ENCODE results near the gene KDM5B. TPM values are rescaled to one million over a fixed set of nuclear protein-coding genes. Genes with fewer than 3 reads are reported as not detected.

KDM5B gene
- total RNA-seq, 2 donors from 2014 or later = 92.2 to 150 TPM

DNA sequence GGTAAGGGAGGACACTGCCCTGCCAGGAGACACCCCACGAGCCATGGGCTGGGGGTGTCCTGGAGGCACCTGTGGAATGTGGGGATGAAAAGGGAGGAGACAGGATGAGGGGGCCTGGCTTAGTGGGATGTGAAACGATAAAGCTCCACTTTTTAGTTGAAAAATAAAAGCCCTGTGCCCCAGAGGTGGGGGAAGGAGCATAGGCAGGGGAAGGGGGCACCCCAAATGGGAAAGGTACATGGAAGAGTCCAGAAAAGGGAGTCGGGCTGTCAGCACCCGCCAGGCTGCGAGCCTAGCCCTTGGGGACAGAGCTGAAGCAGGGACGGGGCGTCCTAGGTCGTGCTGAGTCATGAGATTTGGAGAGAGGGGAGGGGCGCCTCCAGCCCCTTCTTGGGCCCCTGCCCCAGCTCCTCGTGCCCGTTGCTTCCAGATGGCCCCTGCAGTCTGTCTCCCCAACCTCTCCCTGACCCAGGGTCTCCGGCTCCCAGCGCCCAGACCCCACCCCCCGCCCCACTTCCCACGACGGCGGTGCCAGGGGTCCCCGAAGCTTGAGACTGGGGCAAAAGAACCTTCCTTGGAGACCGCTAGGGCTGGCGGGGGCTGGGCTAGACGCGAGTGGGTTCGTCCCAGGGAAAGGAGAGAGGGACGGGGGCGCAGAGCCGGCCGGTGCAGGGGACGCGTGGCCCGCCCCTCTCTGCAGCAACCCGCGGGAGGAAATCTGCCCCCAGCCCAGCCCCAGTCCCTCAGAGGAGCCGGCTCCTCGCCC lies 98.8 kb downstream of the KDM5B start:
- DNase-seq (ENCODE audit: low spot score) (no peak), ATAC-seq (no peak)
- H3K27ac Mint-ChIP-seq = no peak overlapping the region
- H3K4me1 Mint-ChIP-seq (ENCODE audit: low read depth in 2 of 2) = no peaks in the 10 kb centered on the region
- H3K4me3 Mint-ChIP-seq = no peak overlapping the region
- H3K9me3 Mint-ChIP-seq = no peaks in the 10 kb centered on the region
- H3K36me3 Mint-ChIP-seq = no peaks in the 10 kb centered on the region
- peaks cover 44 to 56% of the 10 kb centered on the region in 2 donors for H3K27me3 Mint-ChIP-seq

DNA sequence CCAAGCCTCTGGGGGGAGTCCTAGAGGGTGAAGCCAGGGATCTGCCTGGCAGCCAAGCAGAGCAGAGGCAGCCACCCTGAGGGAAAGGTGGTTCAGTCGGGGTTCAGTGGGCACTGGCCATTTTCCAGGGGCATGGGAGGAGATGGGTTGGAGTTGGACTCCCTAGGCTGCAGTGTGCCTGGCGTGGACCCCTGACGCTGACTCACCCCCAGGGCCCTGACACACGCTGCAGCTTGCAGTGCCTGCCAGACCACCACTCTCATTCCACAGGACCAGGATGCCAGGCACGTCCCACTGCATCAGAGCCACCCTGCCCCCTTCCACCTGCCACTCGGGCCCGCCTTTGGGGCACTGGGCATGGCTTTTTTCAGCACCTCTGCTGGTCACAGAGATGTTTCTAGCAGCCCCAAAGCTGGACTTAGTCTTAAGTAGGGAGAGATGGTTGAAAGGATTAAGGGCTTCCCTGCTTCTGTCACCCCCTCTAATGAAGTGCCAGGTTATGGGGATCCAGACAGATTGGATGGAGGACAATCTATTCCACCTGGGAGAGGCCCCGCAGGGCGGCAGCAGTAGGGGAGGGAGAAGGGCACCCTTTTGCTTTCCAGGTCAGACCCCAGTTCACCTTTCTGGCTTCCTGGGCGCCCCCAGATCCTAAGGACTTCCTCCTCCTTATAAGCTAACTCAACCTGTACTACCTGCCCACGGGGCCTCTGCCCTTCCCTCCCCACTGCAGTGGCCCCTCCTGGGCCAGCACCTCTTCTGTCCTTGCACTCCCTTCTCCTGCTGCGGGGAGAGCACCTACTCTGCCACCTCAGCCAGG lies 99.6 kb downstream of the KDM5B start:
- ATAC-seq (no peak), DNase-seq (ENCODE audit: low spot score) (no peak)
- Mint-ChIP-seq H3K27ac (no peak overlapping the region), H3K9me3 (no peaks in the 10 kb centered on the region), H3K4me3 (no peak overlapping the region), H3K4me1 (ENCODE audit: low read depth in 2 of 2) (no peaks in the 10 kb centered on the region), H3K36me3 (no peaks in the 10 kb centered on the region), H3K27me3 (peaks cover 50 to 63% of the 10 kb centered on the region in 2 donors)

DNA sequence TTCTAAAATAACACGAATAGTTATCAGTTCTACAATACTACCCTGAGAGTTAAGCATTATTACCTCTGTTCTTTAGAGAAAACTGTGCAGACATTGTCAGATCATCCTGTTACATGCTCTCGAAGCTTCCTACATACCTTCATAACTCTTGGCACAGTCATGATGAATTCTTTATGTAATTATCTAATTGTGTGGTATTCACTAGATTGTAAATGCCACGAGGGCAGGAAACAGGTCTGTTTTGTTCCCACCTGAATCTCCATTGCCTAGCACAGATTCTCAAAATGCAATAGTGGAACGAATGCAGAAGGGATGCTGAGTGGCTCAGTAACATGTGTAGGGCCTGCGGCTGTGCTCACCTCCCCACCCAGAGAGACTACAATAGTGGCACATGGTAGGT lies 101.4 kb downstream of the KDM5B start:
- Mint-ChIP-seq H3K27me3 (peaks cover 48 to 62% of the 10 kb centered on the region in 2 donors), H3K4me3 (no peak overlapping the region), H3K9me3 (no peaks in the 10 kb centered on the region), H3K36me3 (no peaks in the 10 kb centered on the region), H3K27ac (no peak overlapping the region), H3K4me1 (ENCODE audit: low read depth in 2 of 2) (no peaks in the 10 kb centered on the region)
- no peak for ATAC-seq
- no peak for DNase-seq (ENCODE audit: low spot score)

DNA sequence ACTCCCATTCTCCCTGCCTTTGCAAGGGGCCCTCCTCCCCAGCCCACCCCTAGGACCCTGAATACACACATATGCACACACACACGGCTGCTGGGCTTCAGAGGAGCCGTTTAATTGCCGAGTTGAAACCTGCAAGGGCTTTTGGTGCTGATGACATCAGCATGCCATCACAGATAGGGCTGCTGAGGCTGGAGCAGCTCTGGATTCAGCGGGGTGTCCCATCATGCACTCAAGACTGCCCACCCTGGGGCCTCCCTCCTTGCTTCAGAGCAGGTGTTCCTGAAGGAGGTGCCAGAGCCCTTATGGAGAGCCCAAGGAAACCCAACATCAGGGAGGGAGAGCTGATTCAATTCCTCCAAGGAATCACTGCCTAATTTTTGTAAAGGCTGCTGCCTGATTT lies 103.6 kb downstream of the KDM5B start:
- H3K4me1 Mint-ChIP-seq (ENCODE audit: low read depth in 2 of 2) = no peaks in the 10 kb centered on the region
- H3K27me3 Mint-ChIP-seq = peaks cover 42 to 47% of the 10 kb centered on the region in 2 donors
- no peaks in the 10 kb centered on the region for H3K36me3 Mint-ChIP-seq
- H3K4me3 Mint-ChIP-seq = no peak overlapping the region
- H3K9me3 Mint-ChIP-seq = no peaks in the 10 kb centered on the region
- ATAC-seq (no peak), DNase-seq (ENCODE audit: low spot score) (no peak)
- H3K27ac Mint-ChIP-seq = no peak overlapping the region

DNA sequence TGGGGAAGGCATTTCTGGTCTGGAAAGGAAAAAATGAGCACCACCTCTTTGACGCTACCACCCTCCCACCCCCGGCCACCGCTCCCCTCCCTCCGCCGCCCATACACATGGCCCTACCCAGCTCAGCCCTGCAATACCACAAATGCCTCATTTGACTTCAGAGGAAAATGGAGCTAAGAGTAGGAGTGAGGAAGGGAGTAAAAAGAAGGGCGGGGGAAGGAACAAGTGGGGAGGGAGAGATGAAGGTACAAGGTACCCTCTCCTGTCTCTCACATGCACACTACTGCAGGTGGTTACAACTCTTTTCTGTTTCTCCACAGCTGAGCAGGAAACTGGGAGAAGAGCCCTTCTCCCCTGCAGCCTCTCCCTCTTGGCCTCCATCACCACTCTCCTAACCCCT lies 105.0 kb downstream of the KDM5B start:
- H3K27ac Mint-ChIP-seq = no peak overlapping the region
- DNase-seq (ENCODE audit: low spot score) = no peak
- ATAC-seq = no peak
- H3K9me3 Mint-ChIP-seq = no peaks in the 10 kb centered on the region
- no peaks in the 10 kb centered on the region for H3K36me3 Mint-ChIP-seq
- peaks cover 5% of the 10 kb centered on the region in 2 donors for H3K4me1 Mint-ChIP-seq (ENCODE audit: low read depth in 2 of 2)
- no peak overlapping the region for H3K4me3 Mint-ChIP-seq
- H3K27me3 Mint-ChIP-seq = peaks cover 39% of the 10 kb centered on the region in 2 donors

DNA sequence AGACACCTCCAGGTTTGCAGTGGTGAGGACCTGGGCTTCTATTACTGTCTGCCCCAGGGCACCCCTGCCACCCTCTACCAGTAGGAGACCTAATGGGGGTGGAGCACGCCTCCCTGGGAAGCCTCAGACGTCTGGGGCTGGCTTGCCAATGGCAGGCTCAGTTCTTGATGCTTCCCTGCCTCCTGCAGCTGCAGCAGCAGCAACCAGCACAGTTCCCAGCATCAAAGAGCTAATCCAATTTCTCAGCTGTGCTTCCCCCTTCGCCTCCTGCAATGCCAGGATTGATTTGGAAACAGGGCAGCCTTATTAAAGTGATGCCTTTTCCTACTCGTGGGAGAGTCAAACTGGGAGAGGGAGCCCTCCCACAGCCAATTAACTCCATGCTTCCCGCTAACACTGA lies 106.1 kb downstream of the KDM5B start:
- Mint-ChIP-seq H3K4me3 (no peak overlapping the region), H3K9me3 (no peaks in the 10 kb centered on the region), H3K4me1 (ENCODE audit: low read depth in 2 of 2) (peaks cover 6 to 7% of the 10 kb centered on the region in 2 donors), H3K27ac (no peak overlapping the region), H3K27me3 (peaks cover 30 to 37% of the 10 kb centered on the region in 2 donors), H3K36me3 (no peaks in the 10 kb centered on the region)
- ATAC-seq = no peak
- DNase-seq (ENCODE audit: low spot score) = no peak

DNA sequence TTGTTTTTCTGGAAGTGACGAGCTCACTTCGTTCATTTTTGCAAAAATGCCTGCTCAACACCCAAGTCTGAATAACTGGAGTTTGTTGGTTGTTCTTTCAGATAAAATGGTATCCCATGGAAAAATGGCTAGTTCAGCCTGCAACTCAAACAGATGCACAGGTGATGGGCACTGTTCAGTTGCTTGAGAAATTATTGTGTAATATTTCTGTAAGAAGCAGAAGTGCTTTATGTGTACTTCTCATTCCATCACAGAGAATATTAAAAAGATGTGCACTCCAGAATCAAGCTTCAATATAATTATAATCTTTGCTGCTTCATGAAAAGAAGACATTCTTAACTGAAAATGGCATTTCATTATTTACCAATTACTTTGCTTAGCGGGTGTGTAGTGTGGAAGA lies 107.0 kb downstream of the KDM5B start:
- H3K4me3 Mint-ChIP-seq = no peak overlapping the region
- H3K36me3 Mint-ChIP-seq = no peaks in the 10 kb centered on the region

DNA sequence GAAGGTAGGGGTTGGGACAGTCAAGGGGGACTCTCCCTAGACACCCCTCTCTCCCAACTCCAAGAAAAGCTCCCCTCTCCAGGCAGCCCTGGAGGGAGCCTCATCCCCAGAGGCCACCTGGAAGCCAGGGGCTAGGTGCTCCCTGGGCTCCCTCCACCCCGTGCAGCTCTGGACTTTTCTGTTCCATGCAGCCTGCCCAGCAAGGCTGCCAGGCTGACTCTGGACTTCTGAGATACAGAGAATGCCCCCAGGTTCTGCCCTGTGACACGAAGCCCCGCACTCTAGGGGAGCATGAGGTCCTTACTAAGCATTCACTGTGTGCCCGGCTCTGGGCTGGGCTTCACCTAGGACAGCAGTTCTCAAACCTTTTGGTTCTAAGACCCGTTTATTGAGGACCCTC lies 108.2 kb downstream of the KDM5B start:
- H3K4me1 Mint-ChIP-seq (ENCODE audit: low read depth in 2 of 2) = peaks cover 6 to 7% of the 10 kb centered on the region in 2 donors
- peaks cover 37 to 38% of the 10 kb centered on the region in 2 donors for H3K27me3 Mint-ChIP-seq
- H3K4me3 Mint-ChIP-seq = no peak overlapping the region
- ATAC-seq (no peak), DNase-seq (ENCODE audit: low spot score) (no peak)
- H3K36me3 Mint-ChIP-seq = no peaks in the 10 kb centered on the region
- H3K9me3 Mint-ChIP-seq = no peaks in the 10 kb centered on the region
- H3K27ac Mint-ChIP-seq = no peak overlapping the region

More for the DNA sequence above, 107.0 kb downstream of the KDM5B start:
- Mint-ChIP-seq H3K27me3 (peaks cover 30 to 31% of the 10 kb centered on the region in 2 donors), H3K4me1 (ENCODE audit: low read depth in 2 of 2) (peaks cover 6 to 7% of the 10 kb centered on the region in 2 donors), H3K9me3 (no peaks in the 10 kb centered on the region), H3K27ac (no peak overlapping the region)
- ATAC-seq (no peak), DNase-seq (ENCODE audit: low spot score) (no peak)

DNA sequence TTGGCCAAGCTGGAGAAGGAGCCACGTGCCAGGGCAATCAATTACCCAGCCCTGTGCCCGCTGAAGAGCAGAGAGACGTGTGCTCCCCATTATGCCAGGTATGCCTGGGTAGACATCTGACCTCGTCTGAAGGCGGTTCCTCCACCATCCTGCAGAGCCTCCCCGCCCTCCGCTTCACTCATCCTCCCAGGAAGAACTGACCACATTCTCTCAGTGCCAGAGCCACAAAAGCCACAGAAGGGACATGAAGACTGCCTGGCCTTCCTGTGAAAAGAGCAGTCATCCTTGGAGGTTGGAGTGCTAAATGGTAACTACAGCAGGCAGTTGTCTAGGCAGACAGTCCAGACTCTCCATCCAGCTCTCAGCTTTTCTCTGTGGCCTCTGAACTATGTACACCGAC lies 109.9 kb downstream of the KDM5B start:
- H3K4me1 Mint-ChIP-seq (ENCODE audit: low read depth in 2 of 2) = peaks cover 6 to 7% of the 10 kb centered on the region in 2 donors
- no peaks in the 10 kb centered on the region for H3K36me3 Mint-ChIP-seq
- ATAC-seq (peak; percentile 24 to 33), DNase-seq (ENCODE audit: low spot score) (no peak)
- no peak overlapping the region for H3K4me3 Mint-ChIP-seq
- H3K27ac Mint-ChIP-seq = no peak overlapping the region
- peaks cover 31 to 35% of the 10 kb centered on the region in 2 donors for H3K27me3 Mint-ChIP-seq
- H3K9me3 Mint-ChIP-seq = no peaks in the 10 kb centered on the region

DNA sequence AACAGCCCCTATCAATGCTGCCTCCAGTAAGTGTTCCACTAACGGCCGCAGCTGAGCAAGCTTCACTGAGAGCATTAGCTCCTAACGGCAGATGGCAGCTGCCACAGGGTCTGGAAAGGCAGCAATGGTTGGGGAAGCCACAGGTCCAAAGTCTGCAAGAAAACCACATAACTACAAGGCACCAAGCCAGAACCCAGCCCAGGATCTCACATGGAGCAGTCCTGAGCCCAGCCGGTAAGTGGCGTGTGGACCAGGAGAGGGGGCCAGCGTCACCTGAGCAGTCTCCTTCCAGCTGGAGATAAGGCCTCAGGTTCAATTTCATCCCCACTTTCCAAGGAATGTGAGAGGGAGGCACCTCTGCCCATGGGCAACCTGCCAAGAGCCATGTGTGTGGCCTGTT lies 111.2 kb downstream of the KDM5B start:
- H3K27ac Mint-ChIP-seq = no peak overlapping the region
- peaks cover 6 to 7% of the 10 kb centered on the region in 2 donors for H3K4me1 Mint-ChIP-seq (ENCODE audit: low read depth in 2 of 2)

DNA sequence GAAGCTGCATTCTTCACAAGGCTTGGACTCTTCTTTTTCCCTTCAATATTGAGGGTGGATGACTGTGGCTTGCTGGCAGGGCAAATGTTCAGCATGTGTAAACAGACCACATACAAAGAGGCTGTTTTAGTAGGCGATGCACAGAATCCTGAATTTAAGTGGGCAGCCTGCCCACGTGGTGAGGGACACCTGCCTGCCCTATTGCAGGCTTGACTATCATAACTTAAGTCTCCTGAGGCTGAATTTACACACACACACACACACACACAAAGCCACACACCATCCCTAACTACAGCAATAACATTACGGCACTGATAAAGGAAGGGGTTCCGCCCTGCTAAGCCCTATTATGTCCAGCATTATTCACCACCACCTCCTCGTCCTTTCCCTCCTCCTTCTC lies 113.9 kb downstream of the KDM5B start:
- Mint-ChIP-seq H3K4me3 (no peak overlapping the region), H3K9me3 (no peaks in the 10 kb centered on the region), H3K27me3 (peaks cover 24 to 34% of the 10 kb centered on the region in 2 donors), H3K27ac (no peak overlapping the region), H3K36me3 (no peaks in the 10 kb centered on the region), H3K4me1 (ENCODE audit: low read depth in 2 of 2) (peaks cover 6 to 7% of the 10 kb centered on the region in 2 donors)
- no peak for ATAC-seq
- DNase-seq (ENCODE audit: low spot score) = no peak

More for the DNA sequence above, 111.2 kb downstream of the KDM5B start:
- ATAC-seq = no peak
- Mint-ChIP-seq H3K36me3 (no peaks in the 10 kb centered on the region), H3K27me3 (peaks cover 24 to 33% of the 10 kb centered on the region in 2 donors), H3K4me3 (no peak overlapping the region), H3K9me3 (no peaks in the 10 kb centered on the region)
- DNase-seq (ENCODE audit: low spot score) = no peak

DNA sequence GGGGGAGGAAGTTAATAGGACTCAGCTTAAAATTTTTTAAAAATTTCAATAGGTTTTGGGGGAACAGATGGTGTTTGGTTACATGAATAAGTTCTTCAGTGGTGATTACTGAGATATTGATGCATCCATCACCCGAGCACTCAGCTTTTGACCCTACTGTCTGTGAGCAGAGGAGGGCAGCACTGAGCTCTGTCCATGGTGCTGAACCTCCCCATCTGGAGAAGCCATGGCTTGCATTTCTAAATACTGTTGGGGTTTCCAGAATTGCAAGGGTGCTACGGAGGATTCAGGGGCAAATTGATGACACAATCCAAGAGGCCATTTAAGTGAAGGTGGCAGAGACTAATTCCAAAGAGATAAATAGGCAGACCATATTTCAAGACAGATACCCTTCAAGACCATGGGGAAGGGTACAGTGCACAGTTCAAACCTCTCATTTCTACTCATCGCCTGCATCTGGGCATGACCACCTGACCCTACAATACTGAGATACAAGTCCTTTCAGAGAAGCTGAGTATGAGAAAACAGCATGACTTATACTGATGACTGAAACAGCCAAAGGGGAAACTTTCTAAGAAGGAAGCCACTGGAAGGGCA lies 115.2 kb downstream of the KDM5B start:
- ATAC-seq (peak; percentile 58 to 69), DNase-seq (ENCODE audit: low spot score) (no peak)
- H3K27ac Mint-ChIP-seq = no peak overlapping the region
- H3K36me3 Mint-ChIP-seq = no peaks in the 10 kb centered on the region
- peaks cover 28 to 33% of the 10 kb centered on the region in 2 donors for H3K27me3 Mint-ChIP-seq
- H3K4me3 Mint-ChIP-seq = no peak overlapping the region
- peaks cover 0 to 1% of the 10 kb centered on the region in 2 donors for H3K4me1 Mint-ChIP-seq (ENCODE audit: low read depth in 2 of 2)
- no peaks in the 10 kb centered on the region for H3K9me3 Mint-ChIP-seq

DNA sequence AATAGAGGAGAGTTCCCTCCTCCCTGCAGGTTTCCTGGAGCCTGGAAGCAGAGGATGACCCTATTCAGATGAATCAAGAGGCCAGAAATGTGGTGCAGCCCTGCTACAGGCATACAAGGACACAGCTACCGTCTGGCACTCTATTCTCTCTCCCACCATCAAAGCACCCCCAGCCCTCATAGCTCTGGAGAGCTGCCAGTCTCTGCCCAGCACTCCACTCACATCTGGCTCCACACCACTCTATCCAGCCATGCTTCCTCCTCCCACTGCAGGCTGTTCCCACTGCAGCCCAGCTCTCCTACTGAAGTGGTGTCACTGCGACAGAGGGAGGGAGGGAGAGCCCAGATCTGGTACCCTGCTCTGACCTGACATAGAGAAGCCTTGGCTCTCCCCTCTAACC lies 116.4 kb downstream of the KDM5B start:
- DNase-seq (ENCODE audit: low spot score) (no peak), ATAC-seq (no peak)
- no peak overlapping the region for H3K4me3 Mint-ChIP-seq
- H3K36me3 Mint-ChIP-seq = no peaks in the 10 kb centered on the region
- no peaks in the 10 kb centered on the region for H3K4me1 Mint-ChIP-seq (ENCODE audit: low read depth in 2 of 2)
- no peaks in the 10 kb centered on the region for H3K9me3 Mint-ChIP-seq
- peaks cover 35 to 38% of the 10 kb centered on the region in 2 donors for H3K27me3 Mint-ChIP-seq
- no peak overlapping the region for H3K27ac Mint-ChIP-seq
